Glutamatergic neuron (in vitro differentiated cells): Measurements from ENCODE around the gene SNORC. TPM values are rescaled to one million over a fixed set of nuclear protein-coding genes. Genes with fewer than 3 reads are reported as not detected.

Experiments used
- DNase-seq: peaks from one replicate; pipeline ENCODE4 v3.0.0; 2022
- H3K27ac Mint-ChIP-seq: one replicate; pipeline ENCODE4 v1.8.0; 2020; ENCODE audit warnings: mild to moderate bottlenecking, mixed read lengths, inconsistent platforms; ENCODE audit not compliant: unreplicated experiment
- H3K27me3 Mint-ChIP-seq: one replicate; pipeline ENCODE4 v1.8.0; 2020; ENCODE audit warnings: mild to moderate bottlenecking, moderate library complexity, mixed read lengths, inconsistent platforms; ENCODE audit not compliant: unreplicated experiment
- H3K36me3 Mint-ChIP-seq: one replicate; pipeline ENCODE4 v1.8.0; 2020; ENCODE audit warnings: mild to moderate bottlenecking, mixed read lengths, inconsistent platforms; ENCODE audit not compliant: unreplicated experiment
- H3K4me1 Mint-ChIP-seq: one replicate; pipeline ENCODE4 v1.8.0; 2020; ENCODE audit warnings: mild to moderate bottlenecking, low read depth, mixed read lengths, inconsistent platforms; ENCODE audit not compliant: unreplicated experiment
- H3K4me3 Mint-ChIP-seq: one replicate; pipeline ENCODE4 v1.8.0; 2020; ENCODE audit warnings: mild to moderate bottlenecking, mixed read lengths, inconsistent platforms; ENCODE audit not compliant: unreplicated experiment
- H3K9me3 Mint-ChIP-seq: one replicate; pipeline ENCODE4 v1.8.0; 2020; ENCODE audit warnings: mild to moderate bottlenecking, moderate library complexity, mixed read lengths, inconsistent platforms; ENCODE audit not compliant: unreplicated experiment
- long read RNA-seq: library from polyadenylated mRNA; unstranded; transcript quantifications from one replicate; pipeline ENCODE4 v2.0.0, GENCODE V29; 2020; ENCODE audit not compliant: unreplicated experiment
- total RNA-seq: library from RNA; stranded (reverse); fragmentation: NEBNext Ultra II Directional; extraction: Animal tissue kit (Norgen Biotek cat#: 25700); gene quantifications from one replicate; pipeline ENCODE4 v1.2.1, GENCODE V29; 2021; ENCODE audit not compliant: unreplicated experiment
- TF ChIP-seq, protein P1 (sequence below): fragments of 200-600 bp; sonication (generic); IDR thresholded peaks from one replicate; pipeline ENCODE4 v1.5.0; 2021; ENCODE audit not compliant: partially characterized antibody, unreplicated experiment

Gene SNORC
- total RNA-seq: 2.4 TPM
- long read RNA-seq: 0 reads

GRCh38 chr2:232870018-232870765, at the start of gene SNORC:
TSS of gene SNORC (plus strand) at chr2:232870264. CDS start at chr2:232870342, 78 bp downstream.
- no peak for DNase-seq
- peaks cover 1% of the 10 kb centered on the region for H3K4me1 Mint-ChIP-seq
- H3K36me3 Mint-ChIP-seq: no peaks in the 10 kb centered on the region
- no peaks in the 10 kb centered on the region for H3K9me3 Mint-ChIP-seq
- TF ChIP-seq, protein P1, sequence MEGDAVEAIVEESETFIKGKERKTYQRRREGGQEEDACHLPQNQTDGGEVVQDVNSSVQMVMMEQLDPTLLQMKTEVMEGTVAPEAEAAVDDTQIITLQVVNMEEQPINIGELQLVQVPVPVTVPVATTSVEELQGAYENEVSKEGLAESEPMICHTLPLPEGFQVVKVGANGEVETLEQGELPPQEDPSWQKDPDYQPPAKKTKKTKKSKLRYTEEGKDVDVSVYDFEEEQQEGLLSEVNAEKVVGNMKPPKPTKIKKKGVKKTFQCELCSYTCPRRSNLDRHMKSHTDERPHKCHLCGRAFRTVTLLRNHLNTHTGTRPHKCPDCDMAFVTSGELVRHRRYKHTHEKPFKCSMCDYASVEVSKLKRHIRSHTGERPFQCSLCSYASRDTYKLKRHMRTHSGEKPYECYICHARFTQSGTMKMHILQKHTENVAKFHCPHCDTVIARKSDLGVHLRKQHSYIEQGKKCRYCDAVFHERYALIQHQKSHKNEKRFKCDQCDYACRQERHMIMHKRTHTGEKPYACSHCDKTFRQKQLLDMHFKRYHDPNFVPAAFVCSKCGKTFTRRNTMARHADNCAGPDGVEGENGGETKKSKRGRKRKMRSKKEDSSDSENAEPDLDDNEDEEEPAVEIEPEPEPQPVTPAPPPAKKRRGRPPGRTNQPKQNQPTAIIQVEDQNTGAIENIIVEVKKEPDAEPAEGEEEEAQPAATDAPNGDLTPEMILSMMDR: no peak
- H3K27me3 Mint-ChIP-seq: peaks cover 2% of the 10 kb centered on the region
- H3K4me3 Mint-ChIP-seq: no peak within 1 kb of the TSS
- no peak within 1 kb of the TSS for H3K27ac Mint-ChIP-seq

- H3K27ac Mint-ChIP-seq: no peak overlapping the region
- H3K4me3 Mint-ChIP-seq: no peak overlapping the region
- peaks cover 4% of the 10 kb centered on the region for H3K9me3 Mint-ChIP-seq
- H3K36me3 Mint-ChIP-seq: no peaks in the 10 kb centered on the region
- no peak for DNase-seq
- H3K4me1 Mint-ChIP-seq: no peaks in the 10 kb centered on the region
- TF ChIP-seq, protein P1: no peak
- peaks cover 8% of the 10 kb centered on the region for H3K27me3 Mint-ChIP-seq
Measured at GRCh38 chr2:232829988-232830387, 40.1 kb upstream of the SNORC start.

DNA sequence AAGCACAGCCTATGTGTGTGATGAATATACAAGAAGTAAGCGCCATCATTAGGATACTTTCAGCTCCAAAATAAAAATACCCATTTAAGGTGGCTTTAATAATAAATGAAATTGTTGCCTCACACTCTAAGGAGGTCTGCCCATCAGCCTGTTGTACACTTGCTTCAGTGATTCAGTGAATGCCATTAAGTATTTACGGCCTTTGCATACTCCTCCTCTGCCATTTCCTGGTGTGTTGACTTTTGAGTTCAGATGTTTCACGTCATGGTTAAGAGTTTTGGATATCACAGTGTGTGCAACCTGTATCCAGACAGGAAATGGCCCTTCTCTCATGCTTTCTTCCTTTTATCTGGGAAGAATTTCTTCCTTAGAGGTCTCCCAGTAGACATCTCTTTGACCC, 38.6 kb upstream of the SNORC start:
- Mint-ChIP-seq H3K27ac (no peak overlapping the region), H3K4me3 (no peak overlapping the region), H3K4me1 (peaks cover 6% of the 10 kb centered on the region), H3K36me3 (no peaks in the 10 kb centered on the region), H3K27me3 (peaks cover 7% of the 10 kb centered on the region), H3K9me3 (peaks cover 2% of the 10 kb centered on the region)
- TF ChIP-seq, protein P1: no peak
- DNase-seq: no peak

DNA sequence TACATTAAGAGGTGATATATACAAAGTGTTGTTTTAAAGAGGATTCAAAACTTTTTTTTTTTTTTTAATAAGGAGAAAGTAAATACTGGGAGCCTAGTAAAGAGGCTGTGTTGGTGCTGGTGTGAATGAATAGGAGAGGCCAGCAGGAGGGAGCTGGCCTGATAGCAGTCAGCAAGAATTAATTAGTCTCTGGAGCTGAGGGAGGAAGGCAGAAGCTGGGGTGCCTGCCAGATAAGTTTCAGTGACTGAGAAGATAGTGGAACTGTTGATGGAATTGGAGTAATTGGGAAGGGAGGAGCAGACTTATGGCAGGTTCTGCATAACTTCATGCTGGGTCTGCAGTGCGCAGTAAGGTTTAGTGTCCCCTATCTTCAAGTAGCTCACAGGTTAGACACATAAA, 36.2 kb upstream of the SNORC start:
- DNase-seq: no peak
- TF ChIP-seq, protein P1: no peak
- H3K27me3 Mint-ChIP-seq: peaks cover 7% of the 10 kb centered on the region
- H3K4me3 Mint-ChIP-seq: no peak overlapping the region
- H3K27ac Mint-ChIP-seq: no peak overlapping the region
- H3K36me3 Mint-ChIP-seq: no peaks in the 10 kb centered on the region
- peaks cover 2% of the 10 kb centered on the region for H3K9me3 Mint-ChIP-seq
- peaks cover 8% of the 10 kb centered on the region for H3K4me1 Mint-ChIP-seq

- Mint-ChIP-seq H3K36me3 (no peaks in the 10 kb centered on the region), H3K4me1 (peaks cover 8% of the 10 kb centered on the region), H3K4me3 (no peak overlapping the region), H3K9me3 (peaks cover 2% of the 10 kb centered on the region), H3K27me3 (peaks cover 7% of the 10 kb centered on the region), H3K27ac (peak overlapping the region; percentile 88)
- no peak for DNase-seq
- TF ChIP-seq, protein P1: no peak
Measured at GRCh38 chr2:232835687-232836208, 34.3 kb upstream of the SNORC start.
